T-helper 1 cell treated with Interleukin-12 subunit alpha and Interleukin-12 subunit beta and Interleukin-4 antibody, amounts not matched to agents 30 μg/mL and 1 μg/mL, for 36 hours (primary cell): Measurements from ENCODE around the gene FZD8.
"Not testable (repeated sequence)": the region's sequence is repeated elsewhere in the genome, so short reads cannot be mapped to it uniquely, and the experiment has no call there.

Experiments used
- H3K27ac Mint-ChIP-seq: one replicate; pipeline ENCODE4 v1.8.0; 2021; ENCODE audit warnings: mild to moderate bottlenecking, mixed read lengths
- H3K27me3 Mint-ChIP-seq: one replicate; pipeline ENCODE4 v1.8.0; 2021; ENCODE audit warnings: low read depth, mixed read lengths
- H3K36me3 Mint-ChIP-seq: one replicate; pipeline ENCODE4 v1.8.0; 2021; ENCODE audit warnings: low read depth, mixed read lengths
- H3K4me1 Mint-ChIP-seq: one replicate; pipeline ENCODE4 v1.8.0; 2021; ENCODE audit warnings: low read depth, mixed read lengths
- H3K4me3 Mint-ChIP-seq: one replicate; pipeline ENCODE4 v1.8.0; 2021; ENCODE audit warnings: mild to moderate bottlenecking, moderate library complexity, mixed read lengths
- H3K9me3 Mint-ChIP-seq: one replicate; pipeline ENCODE4 v1.8.0; 2021; ENCODE audit warnings: mixed read lengths

FZD8 gene

GRCh38 chr10:35642035-35642792, at the start of gene FZD8:
TSS of gene FZD8 (minus strand) at chr10:35642296. CDS start at chr10:35641429, 867 bp downstream.
- Mint-ChIP-seq H3K36me3 (no peaks in the 10 kb centered on the region), H3K27me3 (peaks cover 69% of the 10 kb centered on the region), H3K27ac (no peak within 1 kb of the TSS), H3K4me3 (peak within 1 kb of the TSS; percentile 77), H3K4me1 (peaks cover 17% of the 10 kb centered on the region), H3K9me3 (no peaks in the 10 kb centered on the region)

GRCh38 chr10:35691522-35692236, 49.6 kb upstream of the FZD8 start:
- Mint-ChIP-seq H3K4me1 (no peaks in the 10 kb centered on the region), H3K9me3 (no peaks in the 10 kb centered on the region), H3K36me3 (no peaks in the 10 kb centered on the region), H3K27ac (no peak overlapping the region), H3K27me3 (no peaks in the 10 kb centered on the region), H3K4me3 (no peak overlapping the region)

GRCh38 chr10:35690534-35690933, 48.4 kb upstream of the FZD8 start:
- Mint-ChIP-seq H3K4me3 (no peak overlapping the region), H3K9me3 (no peaks in the 10 kb centered on the region), H3K4me1 (no peaks in the 10 kb centered on the region), H3K36me3 (no peaks in the 10 kb centered on the region), H3K27me3 (no peaks in the 10 kb centered on the region), H3K27ac (no peak overlapping the region)

GRCh38 chr10:35685858-35686257, 43.8 kb upstream of the FZD8 start:
- not testable (repeated sequence) for H3K4me1 Mint-ChIP-seq, H3K27ac Mint-ChIP-seq, H3K9me3 Mint-ChIP-seq, H3K36me3 Mint-ChIP-seq, H3K4me3 Mint-ChIP-seq, H3K27me3 Mint-ChIP-seq

GRCh38 chr10:35685402-35685801, 43.3 kb upstream of the FZD8 start:
- H3K36me3 Mint-ChIP-seq, result no peaks in the 10 kb centered on the region
- H3K27ac Mint-ChIP-seq, result no peak overlapping the region
- H3K4me3 Mint-ChIP-seq, result no peak overlapping the region
- H3K27me3 Mint-ChIP-seq, result no peaks in the 10 kb centered on the region
- H3K9me3 Mint-ChIP-seq, result no peaks in the 10 kb centered on the region
- no peaks in the 10 kb centered on the region for H3K4me1 Mint-ChIP-seq

- Mint-ChIP-seq H3K4me3 (no peak overlapping the region), H3K9me3 (no peaks in the 10 kb centered on the region), H3K4me1 (no peaks in the 10 kb centered on the region), H3K36me3 (no peaks in the 10 kb centered on the region), H3K27me3 (no peaks in the 10 kb centered on the region), H3K27ac (no peak overlapping the region)
Measured at GRCh38 chr10:35684586-35684985, 42.5 kb upstream of the FZD8 start.

GRCh38 chr10:35675846-35676245, 33.8 kb upstream of the FZD8 start:
- Mint-ChIP-seq H3K36me3 (no peaks in the 10 kb centered on the region), H3K27ac (no peak overlapping the region), H3K4me3 (no peak overlapping the region), H3K27me3 (no peaks in the 10 kb centered on the region), H3K9me3 (no peaks in the 10 kb centered on the region), H3K4me1 (no peaks in the 10 kb centered on the region)

- no peak overlapping the region for H3K27ac Mint-ChIP-seq
- H3K4me3 Mint-ChIP-seq, result no peak overlapping the region
- H3K27me3 Mint-ChIP-seq, result no peaks in the 10 kb centered on the region
- H3K4me1 Mint-ChIP-seq, result no peaks in the 10 kb centered on the region
- H3K36me3 Mint-ChIP-seq, result no peaks in the 10 kb centered on the region
- H3K9me3 Mint-ChIP-seq, result no peaks in the 10 kb centered on the region
Measured at GRCh38 chr10:35674843-35675242, 32.7 kb upstream of the FZD8 start.

GRCh38 chr10:35668865-35669650, 27.0 kb upstream of the FZD8 start:
- H3K27me3 Mint-ChIP-seq, result no peaks in the 10 kb centered on the region
- no peak overlapping the region for H3K27ac Mint-ChIP-seq
- no peaks in the 10 kb centered on the region for H3K4me1 Mint-ChIP-seq
- peaks cover 24% of the 10 kb centered on the region for H3K9me3 Mint-ChIP-seq
- no peak overlapping the region for H3K4me3 Mint-ChIP-seq
- H3K36me3 Mint-ChIP-seq, result no peaks in the 10 kb centered on the region

GRCh38 chr10:35667971-35668370, 25.9 kb upstream of the FZD8 start:
- Mint-ChIP-seq H3K9me3 (peaks cover 24% of the 10 kb centered on the region), H3K4me3 (no peak overlapping the region), H3K27ac (no peak overlapping the region), H3K27me3 (no peaks in the 10 kb centered on the region), H3K36me3 (no peaks in the 10 kb centered on the region), H3K4me1 (no peaks in the 10 kb centered on the region)

GRCh38 chr10:35667270-35667889, 25.3 kb upstream of the FZD8 start:
- Mint-ChIP-seq H3K36me3 (no peaks in the 10 kb centered on the region), H3K4me3 (no peak overlapping the region), H3K4me1 (no peaks in the 10 kb centered on the region), H3K9me3 (peaks cover 24% of the 10 kb centered on the region), H3K27ac (no peak overlapping the region), H3K27me3 (no peaks in the 10 kb centered on the region)

GRCh38 chr10:35661236-35661635, 19.1 kb upstream of the FZD8 start:
- Mint-ChIP-seq H3K27me3 (peaks cover 5% of the 10 kb centered on the region), H3K4me1 (no peaks in the 10 kb centered on the region), H3K4me3 (no peak overlapping the region), H3K36me3 (no peaks in the 10 kb centered on the region), H3K9me3 (peaks cover 7% of the 10 kb centered on the region), H3K27ac (no peak overlapping the region)

GRCh38 chr10:35659456-35659855, 17.4 kb upstream of the FZD8 start:
- H3K36me3 Mint-ChIP-seq, result no peaks in the 10 kb centered on the region
- H3K4me3 Mint-ChIP-seq, result no peak overlapping the region
- no peaks in the 10 kb centered on the region for H3K4me1 Mint-ChIP-seq
- peaks cover 5% of the 10 kb centered on the region for H3K27me3 Mint-ChIP-seq
- H3K27ac Mint-ChIP-seq, result no peak overlapping the region
- H3K9me3 Mint-ChIP-seq, result peaks cover 7% of the 10 kb centered on the region

GRCh38 chr10:35657621-35658020, 15.5 kb upstream of the FZD8 start:
- peaks cover 7% of the 10 kb centered on the region for H3K9me3 Mint-ChIP-seq
- no peak overlapping the region for H3K4me3 Mint-ChIP-seq
- H3K27me3 Mint-ChIP-seq, result peaks cover 5% of the 10 kb centered on the region
- no peak overlapping the region for H3K27ac Mint-ChIP-seq
- no peaks in the 10 kb centered on the region for H3K4me1 Mint-ChIP-seq
- no peaks in the 10 kb centered on the region for H3K36me3 Mint-ChIP-seq
